HTERT RPE-1 (cell line): Measurements from ENCODE around the gene OCA2.

Experiments used
- in situ Hi-C: fragments of 300-500 bp; cut with MboI; formaldehyde crosslinking; loops from 4 replicates; pipeline ENCODE4 v1.14.3; 2020; ENCODE audit warnings: low sequenced_read_pairs

Gene OCA2

GRCh38 chr15:28105793-28106192, 6.7 kb upstream of the OCA2 start:
- in situ Hi-C loops, result no loop called here

GRCh38 chr15:28105224-28105791, 6.2 kb upstream of the OCA2 start:
- in situ Hi-C loops, result no loop called here

GRCh38 chr15:28104326-28104725, 5.2 kb upstream of the OCA2 start:
- in situ Hi-C loops, result no loop called here

GRCh38 chr15:28103831-28104230, 4.7 kb upstream of the OCA2 start:
- in situ Hi-C loops, result no loop called here

- in situ Hi-C loops, result no loop called here
Observed at GRCh38 chr15:28101983-28102441, 2.9 kb upstream of the OCA2 start.

GRCh38 chr15:28101201-28101600, 2.1 kb upstream of the OCA2 start:
- in situ Hi-C loops, result no loop called here

GRCh38 chr15:28100516-28101195, 1.5 kb upstream of the OCA2 start:
- in situ Hi-C loops, result no loop called here

- in situ Hi-C loops, result no loop called here
Observed at GRCh38 chr15:28099555-28100140, 533 bp upstream of the OCA2 start.

- in situ Hi-C loops, result no loop called here
Observed at GRCh38 chr15:28098360-28098765, 752 bp downstream of the OCA2 start.

- in situ Hi-C loops, result no loop called here
Observed at GRCh38 chr15:28097656-28098359, 1.3 kb downstream of the OCA2 start.

GRCh38 chr15:28096670-28097431, 2.3 kb downstream of the OCA2 start:
- in situ Hi-C loops, result no loop called here

- in situ Hi-C loops, result no loop called here
Observed at GRCh38 chr15:28096411-28096669, 2.8 kb downstream of the OCA2 start.

- in situ Hi-C loops, result no loop called here
Observed at GRCh38 chr15:28094732-28095521, 4.2 kb downstream of the OCA2 start.

GRCh38 chr15:28093752-28094535, 5.2 kb downstream of the OCA2 start:
- in situ Hi-C loops, result no loop called here

- in situ Hi-C loops, result no loop called here
Observed at GRCh38 chr15:28091313-28091712, 7.8 kb downstream of the OCA2 start.

GRCh38 chr15:28086175-28086703, 12.9 kb downstream of the OCA2 start:
- in situ Hi-C loops, result no loop called here

GRCh38 chr15:28085489-28086174, 13.5 kb downstream of the OCA2 start:
- in situ Hi-C loops, result no loop called here

- in situ Hi-C loops, result no loop called here
Observed at GRCh38 chr15:28084547-28084946, 14.6 kb downstream of the OCA2 start.
